GM23338 (cell line): Measurements from ENCODE around the gene SLAMF6. TPM values are rescaled to one million over a fixed set of nuclear protein-coding genes. Genes with fewer than 3 reads are reported as not detected.

ENCODE experiments used
- ATAC-seq: fragments of 200-7000 bp; cut with Tn5 transposase; 3 replicates; pipeline ENCODE4 v1.9.1; 2020
- DNase-seq: peaks from one replicate; pipeline ENCODE4 v3.0.0-alpha.2; 2015; ENCODE audit warnings: low spot score
- H2AFZ ChIP-seq: fragments of 200-600 bp; sonication (generic); 2 replicates; pipeline ENCODE4 v1.8.0; 2016; ENCODE audit warnings: antibody characterized with exemption, mild to moderate bottlenecking, moderate library complexity
- H3F3A ChIP-seq: fragments of 200-600 bp; sonication (generic); replicated peaks from 2 replicates; pipeline ENCODE4 v1.8.0; 2017; ENCODE audit warnings: antibody characterized with exemption, mixed run types, low read depth
- H3K27ac ChIP-seq: fragments of 200-600 bp; sonication (generic); 2 replicates; pipeline ENCODE4 v1.6.1; 2016; ENCODE audit warnings: low read depth
- H3K27me3 ChIP-seq: fragments of 200-600 bp; sonication (generic); 2 replicates; pipeline ENCODE4 v1.8.0; 2016; ENCODE audit warnings: mild to moderate bottlenecking, mixed run types, moderate library complexity; ENCODE audit not compliant: insufficient read depth
- H3K36me3 ChIP-seq: fragments of 200-600 bp; sonication (generic); 2 replicates; pipeline ENCODE4 v1.8.0; 2016; ENCODE audit warnings: mild to moderate bottlenecking; ENCODE audit not compliant: insufficient read depth
- H3K4me1 ChIP-seq: fragments of 200-600 bp; sonication (generic); 2 replicates; pipeline ENCODE4 v1.8.0; 2016; ENCODE audit warnings: mild to moderate bottlenecking, moderate library complexity; ENCODE audit not compliant: insufficient read depth
- H3K4me2 ChIP-seq: fragments of 200-600 bp; sonication (generic); 2 replicates; pipeline ENCODE4 v1.7.1; 2017; ENCODE audit warnings: mixed run types
- H3K4me3 ChIP-seq: fragments of 200-600 bp; sonication (generic); 2 replicates; pipeline ENCODE4 v1.6.1; 2016; ENCODE audit warnings: mixed run types
- H3K79me2 ChIP-seq: fragments of 200-600 bp; sonication (generic); replicated peaks from 2 replicates; pipeline ENCODE4 v1.8.0; 2017; ENCODE audit warnings: mild to moderate bottlenecking; ENCODE audit not compliant: insufficient read depth
- H3K9me2 ChIP-seq: fragments of 200-600 bp; sonication (generic); 2 replicates; pipeline ENCODE4 v1.8.0; 2017; ENCODE audit not compliant: insufficient read depth
- H4K20me1 ChIP-seq: fragments of 200-600 bp; sonication (generic); replicated peaks from 2 replicates; pipeline ENCODE4 v1.8.0; 2017; ENCODE audit warnings: mild to moderate bottlenecking; ENCODE audit not compliant: insufficient read depth
- H3K27ac Mint-ChIP-seq: 2 replicates; pipeline ENCODE4 v1.8.0; 2020; ENCODE audit warnings: inconsistent platforms, mild to moderate bottlenecking, moderate library complexity, mixed read lengths
- H3K27me3 Mint-ChIP-seq: 3 replicates; pipeline ENCODE4 v1.8.0; 2022; ENCODE audit warnings: low read depth, mild to moderate bottlenecking, moderate library complexity, mixed read lengths, inconsistent platforms; ENCODE audit not compliant: insufficient read depth, poor library complexity
- H3K36me3 Mint-ChIP-seq: 3 replicates; pipeline ENCODE4 v1.8.0; 2021; ENCODE audit warnings: low read depth, mild to moderate bottlenecking, inconsistent platforms, moderate library complexity, mixed read lengths
- H3K4me1 Mint-ChIP-seq: 3 replicates; pipeline ENCODE4 v1.8.0; 2020; ENCODE audit warnings: mild to moderate bottlenecking, inconsistent platforms, mixed read lengths
- H3K4me3 Mint-ChIP-seq: 3 replicates; pipeline ENCODE4 v1.8.0; 2021; ENCODE audit warnings: moderate library complexity, mild to moderate bottlenecking, inconsistent platforms, mixed read lengths
- H3K9me3 Mint-ChIP-seq: 3 replicates; pipeline ENCODE4 v1.8.0; 2020; ENCODE audit warnings: moderate library complexity, mild to moderate bottlenecking, inconsistent platforms, mixed read lengths
- CREB1 ChIP-seq: fragments of 250-450 bp; sonication (Bioruptor Pico); IDR thresholded peaks from 2 replicates; pipeline ENCODE4 v1.5.0; 2020; ENCODE audit warnings: low read depth, mild to moderate bottlenecking, moderate library complexity
- CTCF ChIP-seq, 2 experiments: fragments of 200-600 bp in 1 of 2; sonication (generic) in 1 of 2; conservative IDR thresholded peaks; 2 replicates each; pipeline versions ENCODE4 v1.5.1 to v1.6.1; 2016 to 2017; ENCODE audit warnings: antibody characterized with exemption in 2 of 2, low read depth in 2 of 2, mild to moderate bottlenecking in 2 of 2, moderate library complexity in 1 of 2
- ETS1 ChIP-seq: IDR thresholded peaks from 2 replicates; pipeline ENCODE4 v1.6.1; 2016; ENCODE audit warnings: antibody characterized with exemption
- EZH2phosphoT487 ChIP-seq: fragments of 200-600 bp; sonication (generic); IDR thresholded peaks from one replicate; pipeline ENCODE4 v1.8.1; 2018; ENCODE audit warnings: antibody characterized with exemption; ENCODE audit not compliant: unreplicated experiment
- JUNB ChIP-seq: IDR thresholded peaks from one replicate; pipeline ENCODE4 v1.6.1; 2016; ENCODE audit warnings: antibody characterized with exemption; ENCODE audit not compliant: unreplicated experiment
- POLR2AphosphoS5 ChIP-seq: IDR thresholded peaks from 2 replicates; pipeline ENCODE4 v1.6.1; 2016; ENCODE audit warnings: antibody characterized with exemption, low read depth
- REST ChIP-seq: IDR thresholded peaks from one replicate; pipeline ENCODE4 v1.6.1; 2018; ENCODE audit warnings: antibody characterized with exemption; ENCODE audit not compliant: unreplicated experiment
- polyA plus RNA-seq: library from polyadenylated mRNA; unstranded; fragments of >200 nt; fragmentation: Nextera tagmentation; extraction: Ambion mirVana; gene quantifications from 2 replicates; pipeline ENCODE4 v1.2.1, GENCODE V29; 2016
- total RNA-seq: library from RNA; depleted of rRNA; stranded (reverse); fragments of >200 nt; shearing (Covaris generic); gene quantifications from 2 replicates; pipeline ENCODE4 v1.2.3, GENCODE V29; 2014

SLAMF6 gene
- total and polyA plus RNA-seq, 2 experiments from 2014 or later = not detected

- Mint-ChIP-seq H3K27me3 (peaks cover 4% of the 10 kb centered on the region), H3K36me3 (no peaks in the 10 kb centered on the region), H3K4me3 (no peak overlapping the region), H3K9me3 (no peaks in the 10 kb centered on the region), H3K4me1 (no peaks in the 10 kb centered on the region), H3K27ac (no peak overlapping the region)
- H3K27me3 ChIP-seq = no peaks in the 10 kb centered on the region
- H4K20me1 ChIP-seq = no peaks in the 10 kb centered on the region
- no peaks in the 10 kb centered on the region for H3F3A ChIP-seq
- no peak overlapping the region for H3K4me2 ChIP-seq
- H3K27ac ChIP-seq = no peak overlapping the region
- ATAC-seq (peak; percentile 97), DNase-seq (peak; percentile 80)
- no peak overlapping the region for H2AFZ ChIP-seq
- no peaks in the 10 kb centered on the region for H3K4me1 ChIP-seq
- peaks cover 19% of the 10 kb centered on the region for H3K9me2 ChIP-seq
- no peak overlapping the region for H3K4me3 ChIP-seq
- H3K36me3 ChIP-seq = no peaks in the 10 kb centered on the region
- H3K79me2 ChIP-seq = no peaks in the 10 kb centered on the region
- no peak for TF ChIP-seq JUNB
- TF ChIP-seq ETS1 = no peak
- peak; percentile 65 to 83 for TF ChIP-seq CTCF (conservative IDR thresholded peaks at IDR 0.05; ENCODE audit: low read depth in 2 of 2)
- no peak for TF ChIP-seq CREB1 (CRISPR knock-in tag)
Measured at GRCh38 chr1:160550572-160551034, 27.5 kb upstream of the SLAMF6 start.

- Histone ChIP-seq H4K20me1 (no peaks in the 10 kb centered on the region), H3K79me2 (no peaks in the 10 kb centered on the region), H3K27me3 (no peaks in the 10 kb centered on the region), H3K27ac (no peak overlapping the region), H3F3A (no peaks in the 10 kb centered on the region), H3K9me2 (peaks cover 19% of the 10 kb centered on the region), H3K4me2 (no peak overlapping the region), H2AFZ (no peak overlapping the region), H3K4me3 (no peak overlapping the region), H3K4me1 (no peaks in the 10 kb centered on the region), H3K36me3 (no peaks in the 10 kb centered on the region)
- Mint-ChIP-seq H3K27ac (no peak overlapping the region), H3K4me1 (no peaks in the 10 kb centered on the region), H3K36me3 (no peaks in the 10 kb centered on the region), H3K9me3 (no peaks in the 10 kb centered on the region), H3K27me3 (peaks cover 4% of the 10 kb centered on the region), H3K4me3 (no peak overlapping the region)
- TF ChIP-seq POLR2AphosphoS5 = no peak
- TF ChIP-seq REST = no peak
- no peak for TF ChIP-seq EZH2phosphoT487
- ATAC-seq (no peak), DNase-seq (no peak)
Measured at GRCh38 chr1:160549665-160550006, 26.6 kb upstream of the SLAMF6 start.
